Mesendoderm (in vitro differentiated cells): ENCODE results near the gene NUBPL.

Experiments
- DNase-seq: peaks from one replicate; pipeline ENCODE4 v3.0.0; 2013
- H2AK5ac ChIP-seq: 2 replicates; pipeline ENCODE4 v1.6.1; 2013; ENCODE audit warnings: low read length, inconsistent platforms
- H2BK120ac ChIP-seq: 2 replicates; pipeline ENCODE4 v1.6.1; 2013; ENCODE audit warnings: low read depth, mild to moderate bottlenecking, low read length, moderate library complexity, mixed read lengths
- H2BK15ac ChIP-seq: replicated peaks from 2 replicates; pipeline ENCODE4 v1.6.1; 2013; ENCODE audit warnings: low read depth, mild to moderate bottlenecking, moderate library complexity
- H2BK5ac ChIP-seq: 2 replicates; pipeline ENCODE4 v1.6.1; 2013; ENCODE audit warnings: low read length, inconsistent platforms
- H3K18ac ChIP-seq: 2 replicates; pipeline ENCODE4 v1.6.1; 2013; ENCODE audit warnings: mild to moderate bottlenecking, low read length, mixed read lengths
- H3K23ac ChIP-seq: one replicate; pipeline ENCODE4 v1.6.1; 2013; ENCODE audit warnings: low read length
- H3K27ac ChIP-seq: 2 replicates; pipeline ENCODE4 v1.5.1; 2013; ENCODE audit warnings: low read depth, mild to moderate bottlenecking, inconsistent platforms, low read length, moderate library complexity
- H3K27me3 ChIP-seq: 2 replicates; pipeline ENCODE4 v1.6.1; 2013; ENCODE audit warnings: low read length, control low read depth, mild to moderate bottlenecking, inconsistent platforms; ENCODE audit not compliant: insufficient read depth, poor library complexity
- H3K36me3 ChIP-seq: 2 replicates; pipeline ENCODE4 v1.6.1; 2013; ENCODE audit warnings: low read length, inconsistent platforms; ENCODE audit not compliant: control insufficient read depth, insufficient read depth
- H3K4ac ChIP-seq: one replicate; pipeline ENCODE4 v1.6.1; 2013; ENCODE audit warnings: low read depth, mild to moderate bottlenecking, low read length, moderate library complexity
- H3K4me1 ChIP-seq: 2 replicates; pipeline ENCODE4 v1.6.1; 2013; ENCODE audit warnings: low read depth, low read length, inconsistent platforms; ENCODE audit not compliant: control insufficient read depth
- H3K4me2 ChIP-seq: 2 replicates; pipeline ENCODE4 v1.6.1; 2013; ENCODE audit warnings: low read length
- H3K4me3 ChIP-seq: 2 replicates; pipeline ENCODE4 v1.5.1; 2013; ENCODE audit warnings: mild to moderate bottlenecking, low read length
- H3K56ac ChIP-seq: one replicate; pipeline ENCODE4 v1.6.1; 2013; ENCODE audit warnings: low read length
- H3K79me1 ChIP-seq: 2 replicates; pipeline ENCODE4 v1.6.1; 2013; ENCODE audit warnings: low read length, inconsistent platforms
- H3K79me2 ChIP-seq: 2 replicates; pipeline ENCODE4 v1.6.1; 2013; ENCODE audit warnings: mild to moderate bottlenecking, low read length; ENCODE audit not compliant: control insufficient read depth, insufficient read depth
- H3K9ac ChIP-seq: 2 replicates; pipeline ENCODE4 v1.6.1; 2013; ENCODE audit warnings: low read length, inconsistent platforms
- H4K5ac ChIP-seq: one replicate; pipeline ENCODE4 v1.6.1; 2013; ENCODE audit warnings: low read length
- H4K8ac ChIP-seq: one replicate; pipeline ENCODE4 v1.6.1; 2013; ENCODE audit warnings: low read depth, mild to moderate bottlenecking, control low read depth, low read length, moderate library complexity
- WGBS: extraction: QIAGEN DNeasy Blood & Tissue Kit; methylation state at CpG from one replicate; pipeline ENCODE4 v1.1.7; 2013; ENCODE audit warnings: low lambda C conversion rate, missing lambda C conversion rate; ENCODE audit not compliant: insufficient coverage; ENCODE audit errors: extremely low coverage; 5-methylcytosine and 5-hydroxymethylcytosine counted together

NUBPL gene

GRCh38 chr14:31893221-31893757 lies 332.1 kb downstream of the NUBPL start:
- Histone ChIP-seq H4K5ac (no peak overlapping the region), H2AK5ac (no peak overlapping the region), H3K9ac (no peak overlapping the region), H3K4ac (no peak overlapping the region), H3K27me3 (no peaks in the 10 kb centered on the region), H3K23ac (no peak overlapping the region), H4K8ac (no peak overlapping the region), H2BK15ac (no peak overlapping the region), H3K4me1 (no peaks in the 10 kb centered on the region), H3K18ac (no peak overlapping the region), H3K56ac (no peak overlapping the region), H3K79me2 (no peaks in the 10 kb centered on the region), H3K79me1 (no peaks in the 10 kb centered on the region), H2BK120ac (no peak overlapping the region), H3K27ac (no peak overlapping the region), H3K36me3 (no peaks in the 10 kb centered on the region), H3K4me2 (no peak overlapping the region), H2BK5ac (no peak overlapping the region), H3K4me3 (no peak overlapping the region)
- WGBS: no CpG with 5 or more reads among the region's 5 CpGs
- no peak for DNase-seq

GRCh38 chr14:31894351-31894750 lies 333.1 kb downstream of the NUBPL start:
- H3K18ac ChIP-seq: no peak overlapping the region

GRCh38 chr14:31895206-31895605 lies 334.0 kb downstream of the NUBPL start:
- Histone ChIP-seq H3K4me2 (no peak overlapping the region), H3K18ac (no peak overlapping the region), H3K36me3 (no peaks in the 10 kb centered on the region), H4K5ac (no peak overlapping the region), H2BK15ac (no peak overlapping the region), H3K4ac (no peak overlapping the region), H3K79me2 (no peaks in the 10 kb centered on the region), H2BK5ac (no peak overlapping the region), H3K79me1 (no peaks in the 10 kb centered on the region), H3K27ac (no peak overlapping the region), H3K56ac (no peak overlapping the region), H2BK120ac (no peak overlapping the region), H3K23ac (no peak overlapping the region), H3K9ac (no peak overlapping the region), H3K4me3 (no peak overlapping the region), H3K27me3 (no peaks in the 10 kb centered on the region), H4K8ac (no peak overlapping the region), H3K4me1 (no peaks in the 10 kb centered on the region), H2AK5ac (no peak overlapping the region)
- whole genome bisulfite sequencing: no CpG with 5 or more reads among the region's 2 CpGs
- DNase-seq: no peak

More at GRCh38 chr14:31894351-31894750, 333.1 kb downstream of the NUBPL start:
- Histone ChIP-seq H4K8ac (no peak overlapping the region), H3K79me2 (no peaks in the 10 kb centered on the region), H3K27ac (no peak overlapping the region), H2AK5ac (no peak overlapping the region), H3K27me3 (no peaks in the 10 kb centered on the region), H3K9ac (no peak overlapping the region), H2BK5ac (no peak overlapping the region), H2BK120ac (no peak overlapping the region), H3K36me3 (no peaks in the 10 kb centered on the region), H3K4me1 (no peaks in the 10 kb centered on the region), H3K56ac (no peak overlapping the region), H3K79me1 (no peaks in the 10 kb centered on the region), H3K4me2 (no peak overlapping the region), H3K4me3 (no peak overlapping the region), H4K5ac (no peak overlapping the region), H2BK15ac (no peak overlapping the region), H3K4ac (no peak overlapping the region), H3K23ac (no peak overlapping the region)
- DNase-seq: no peak
- WGBS: no CpG with 5 or more reads among the region's 3 CpGs

GRCh38 chr14:31895646-31896045 lies 334.4 kb downstream of the NUBPL start:
- no peak overlapping the region for H3K27ac ChIP-seq
- H3K27me3 ChIP-seq: no peaks in the 10 kb centered on the region
- DNase-seq: no peak
- H3K4me1 ChIP-seq: no peaks in the 10 kb centered on the region
- no peak overlapping the region for H4K5ac ChIP-seq
- no peak overlapping the region for H3K4ac ChIP-seq
- H3K36me3 ChIP-seq: no peaks in the 10 kb centered on the region
- no peak overlapping the region for H2BK5ac ChIP-seq
- no peak overlapping the region for H3K4me3 ChIP-seq
- H3K79me1 ChIP-seq: no peaks in the 10 kb centered on the region
- WGBS: no CpG with 5 or more reads among the region's 2 CpGs
- no peak overlapping the region for H3K18ac ChIP-seq
- no peak overlapping the region for H3K4me2 ChIP-seq
- H3K9ac ChIP-seq: no peak overlapping the region
- no peaks in the 10 kb centered on the region for H3K79me2 ChIP-seq
- H2BK15ac ChIP-seq: no peak overlapping the region
- H2BK120ac ChIP-seq: no peak overlapping the region
- H4K8ac ChIP-seq: no peak overlapping the region
- no peak overlapping the region for H3K23ac ChIP-seq
- H2AK5ac ChIP-seq: no peak overlapping the region
- H3K56ac ChIP-seq: no peak overlapping the region

- Histone ChIP-seq H3K27ac (no peak overlapping the region), H3K79me2 (no peaks in the 10 kb centered on the region), H2AK5ac (no peak overlapping the region), H3K4me2 (no peak overlapping the region), H3K4me3 (no peak overlapping the region), H3K27me3 (no peaks in the 10 kb centered on the region), H2BK15ac (no peak overlapping the region), H4K5ac (no peak overlapping the region), H3K4me1 (no peaks in the 10 kb centered on the region), H2BK5ac (no peak overlapping the region), H3K9ac (no peak overlapping the region), H3K79me1 (no peaks in the 10 kb centered on the region), H3K56ac (no peak overlapping the region), H2BK120ac (no peak overlapping the region), H3K23ac (no peak overlapping the region), H3K18ac (no peak overlapping the region), H4K8ac (no peak overlapping the region), H3K4ac (no peak overlapping the region), H3K36me3 (no peaks in the 10 kb centered on the region)
- WGBS: no CpG with 5 or more reads among the region's 4 CpGs
- DNase-seq: no peak
These were observed 336.5 kb downstream of the NUBPL start for GRCh38 chr14:31897581-31898186.
